Activated T-cell treated with anti-CD3 and anti-CD28 coated beads, Interleukin-2, amount 50 U/mL, for 4 hours (primary cell): ENCODE measurements around the gene MED4. TPM values are rescaled to one million over a fixed set of nuclear protein-coding genes. Genes with fewer than 3 reads are reported as not detected.

Experiments used
- ATAC-seq, 2 donors: fragments of 200-7000 bp; cut with Tn5 transposase; one replicate each; pipeline ENCODE4 v1.10.0; 2021
- DNase-seq: peaks from one replicate; pipeline ENCODE4 v3.0.0-alpha.2; 2020
- H3K27me3 Mint-ChIP-seq: one replicate; pipeline ENCODE4 v1.8.0; 2021; ENCODE audit warnings: low read depth, mixed read lengths
- H3K36me3 Mint-ChIP-seq: one replicate; pipeline ENCODE4 v1.8.0; 2022; ENCODE audit warnings: mixed read lengths; ENCODE audit not compliant: insufficient read depth
- H3K4me1 Mint-ChIP-seq: one replicate; pipeline ENCODE4 v1.8.0; 2021; ENCODE audit warnings: low read depth, mixed read lengths
- H3K4me3 Mint-ChIP-seq: one replicate; pipeline ENCODE4 v1.8.0; 2021; ENCODE audit warnings: mild to moderate bottlenecking, moderate library complexity, mixed read lengths
- H3K9me3 Mint-ChIP-seq: one replicate; pipeline ENCODE4 v1.8.0; 2021; ENCODE audit warnings: mixed read lengths
- total RNA-seq, 3 donors: library from RNA; stranded (reverse); gene quantifications; one replicate each; pipeline ENCODE4 v1.2.1, GENCODE V29; 2021

MED4 gene
- total RNA-seq, 3 donors from 2014 or later = 47.6 to 50.5 (median 47.7) TPM

- Mint-ChIP-seq H3K9me3 (no peaks in the 10 kb centered on the region), H3K4me1 (peaks cover 5% of the 10 kb centered on the region), H3K36me3 (no peaks in the 10 kb centered on the region), H3K27me3 (peaks cover 1% of the 10 kb centered on the region), H3K4me3 (no peak overlapping the region)
- ATAC-seq (peak; percentile 43 to 46), DNase-seq (no peak)
These were observed 18.2 kb upstream of the MED4 start for GRCh38 chr13:48112896-48113755.

DNA sequence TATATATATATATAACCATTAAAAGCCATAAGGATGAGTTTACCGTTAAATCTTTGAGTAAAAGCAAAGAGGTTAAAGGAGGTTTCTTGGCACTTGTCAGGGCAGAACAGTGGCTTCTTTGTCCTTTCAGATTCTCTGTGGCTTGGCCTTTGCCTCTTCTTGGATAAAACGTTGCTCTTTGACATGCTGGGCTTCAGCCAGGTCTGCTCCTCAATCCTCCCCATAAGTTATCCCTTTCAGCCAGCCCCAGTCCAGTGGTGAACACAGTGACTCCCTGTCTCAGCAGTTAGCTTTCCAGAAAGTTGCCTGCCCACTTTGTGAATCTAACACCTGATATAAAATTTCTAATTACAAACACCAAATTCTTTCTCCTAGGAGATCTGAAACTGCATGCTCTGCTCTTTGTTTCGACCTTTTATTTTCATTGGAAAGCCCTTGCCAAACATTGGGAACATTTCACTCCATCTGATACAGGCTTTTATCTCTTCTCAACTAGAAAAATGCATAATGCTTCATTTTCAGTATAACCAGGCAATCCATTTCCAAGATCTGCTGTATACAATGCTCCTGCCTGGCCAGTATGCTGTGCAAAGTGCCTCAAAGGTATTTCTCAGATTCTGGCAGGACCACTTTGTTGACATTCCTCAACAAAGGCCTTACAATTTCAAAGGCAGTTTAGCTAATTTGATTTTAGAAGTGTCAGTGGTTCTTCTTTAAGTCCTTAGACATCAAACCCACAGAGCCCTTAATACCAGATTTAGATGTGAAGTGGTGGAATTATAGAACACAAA is 16.2 kb upstream of the MED4 start:
- H3K9me3 Mint-ChIP-seq = no peaks in the 10 kb centered on the region
- ATAC-seq (no peak), DNase-seq (no peak)
- no peaks in the 10 kb centered on the region for H3K36me3 Mint-ChIP-seq
- H3K4me1 Mint-ChIP-seq = peaks cover 5% of the 10 kb centered on the region
- H3K4me3 Mint-ChIP-seq = no peak overlapping the region
- peaks cover 1% of the 10 kb centered on the region for H3K27me3 Mint-ChIP-seq

DNA sequence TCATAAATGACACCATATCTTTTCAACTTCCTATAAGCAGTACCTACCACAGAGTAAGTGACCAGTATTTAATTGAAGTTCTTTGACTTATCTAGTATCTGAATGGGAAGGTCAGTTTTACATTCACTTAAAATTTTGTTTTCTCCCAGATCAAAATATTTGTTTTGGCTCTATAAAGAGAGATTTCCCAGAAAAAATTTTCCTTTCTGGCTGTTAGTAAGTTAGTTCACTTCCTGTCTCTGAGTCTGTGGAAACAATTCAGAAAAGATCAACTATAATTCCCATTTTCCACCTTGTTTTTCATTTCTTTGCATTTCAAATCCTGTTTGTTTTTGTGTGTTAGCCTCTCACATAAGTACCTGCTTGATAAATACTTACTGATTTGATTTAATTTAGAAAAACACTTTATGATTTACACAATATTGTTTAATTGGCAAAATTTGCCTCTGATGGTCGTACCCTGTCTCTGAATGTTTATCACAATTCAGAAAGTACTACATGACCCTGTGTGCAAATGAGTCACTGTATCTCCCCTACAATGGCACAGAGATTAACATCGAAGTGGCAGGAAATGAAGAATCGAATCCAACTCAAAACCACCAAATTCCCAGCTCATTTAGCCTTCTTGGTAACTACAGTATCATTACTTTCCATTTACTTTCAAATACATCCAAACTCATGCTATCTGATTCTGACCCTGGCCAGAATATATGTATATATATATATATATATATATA is 15.4 kb upstream of the MED4 start:
- Mint-ChIP-seq H3K4me3 (no peak overlapping the region), H3K4me1 (peaks cover 5% of the 10 kb centered on the region), H3K27me3 (peaks cover 4% of the 10 kb centered on the region), H3K36me3 (no peaks in the 10 kb centered on the region), H3K9me3 (no peaks in the 10 kb centered on the region)
- DNase-seq = no peak
- ATAC-seq = no peak

- Mint-ChIP-seq H3K9me3 (no peaks in the 10 kb centered on the region), H3K27me3 (peaks cover 2% of the 10 kb centered on the region), H3K4me1 (peaks cover 2% of the 10 kb centered on the region), H3K36me3 (no peaks in the 10 kb centered on the region), H3K4me3 (no peak overlapping the region)
- DNase-seq = no peak
- no peak for ATAC-seq
These were observed 13.2 kb upstream of the MED4 start for GRCh38 chr13:48108106-48108505.

DNA sequence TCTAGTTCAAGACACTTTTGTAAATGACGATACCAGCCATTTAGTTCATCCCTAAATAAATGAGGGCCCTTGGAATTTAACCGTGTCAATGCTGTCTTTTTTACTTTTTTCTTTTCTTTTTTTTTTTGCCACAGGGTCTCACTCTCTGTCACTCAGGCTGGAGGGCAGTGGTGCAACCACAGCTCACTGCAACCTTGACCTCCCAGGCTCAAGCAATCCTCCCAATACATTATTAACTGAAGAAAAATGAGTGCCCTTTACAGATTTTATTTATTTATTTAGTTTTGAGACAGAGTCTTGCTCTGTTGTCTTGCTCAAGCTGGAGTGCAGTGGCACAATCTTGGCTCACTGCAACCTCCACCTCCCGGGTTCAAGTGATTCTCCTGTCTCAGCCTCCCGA is 2.9 kb upstream of the MED4 start:
- ATAC-seq (no peak), DNase-seq (no peak)
- peaks cover 3% of the 10 kb centered on the region for H3K9me3 Mint-ChIP-seq
- H3K4me3 Mint-ChIP-seq = no peak overlapping the region
- H3K27me3 Mint-ChIP-seq = no peaks in the 10 kb centered on the region
- peaks cover 17% of the 10 kb centered on the region for H3K4me1 Mint-ChIP-seq
- no peaks in the 10 kb centered on the region for H3K36me3 Mint-ChIP-seq

DNA sequence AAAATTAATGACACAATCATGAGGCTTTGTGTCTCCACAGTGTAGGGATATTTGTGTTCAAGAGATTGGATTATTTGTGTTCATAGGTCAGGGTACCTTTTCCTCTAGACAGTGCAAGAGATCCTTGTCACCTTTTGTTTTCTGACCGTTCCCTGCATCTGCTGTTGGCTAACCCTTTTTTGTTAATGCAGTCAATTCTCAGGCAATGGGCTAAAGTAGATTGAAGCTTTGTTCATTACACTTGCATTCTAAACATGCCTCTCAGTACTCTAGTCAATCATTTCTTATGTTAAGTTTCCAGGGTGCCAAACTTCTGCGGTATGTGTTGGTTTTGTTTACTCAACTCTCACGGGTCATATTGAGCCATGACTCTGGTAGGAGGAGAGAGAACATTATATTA is 1.8 kb upstream of the MED4 start:
- peaks cover 3% of the 10 kb centered on the region for H3K9me3 Mint-ChIP-seq
- peaks cover 27% of the 10 kb centered on the region for H3K4me1 Mint-ChIP-seq
- H3K4me3 Mint-ChIP-seq = no peak overlapping the region
- peaks cover 1% of the 10 kb centered on the region for H3K36me3 Mint-ChIP-seq
- no peak for ATAC-seq
- no peaks in the 10 kb centered on the region for H3K27me3 Mint-ChIP-seq
- DNase-seq = no peak

DNA sequence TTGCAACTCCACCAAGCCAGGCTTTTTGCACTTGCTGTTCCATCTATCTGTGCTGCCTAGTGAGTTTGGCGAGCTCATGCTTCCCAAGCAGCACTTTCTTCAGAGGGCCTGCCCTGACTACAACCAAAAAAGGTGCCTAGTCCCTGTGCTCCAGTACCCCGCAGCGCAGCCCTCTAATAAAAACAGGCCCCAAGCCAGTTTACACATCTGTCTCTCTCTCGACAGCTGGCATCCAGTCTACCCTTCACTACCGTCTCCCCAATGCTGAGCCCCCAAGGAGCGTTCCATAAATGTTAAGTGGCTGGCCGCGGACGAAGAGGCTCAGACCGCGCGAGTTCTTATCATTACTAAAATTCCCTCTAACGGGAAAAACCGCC is 512 bp downstream of the MED4 start:
- Mint-ChIP-seq H3K4me1 (peaks cover 40% of the 10 kb centered on the region), H3K4me3 (peak overlapping the region; percentile 97), H3K27me3 (no peaks in the 10 kb centered on the region), H3K9me3 (peaks cover 3% of the 10 kb centered on the region), H3K36me3 (peaks cover 3% of the 10 kb centered on the region)
- DNase-seq (no peak), ATAC-seq (peak; percentile 9 to 10)

GRCh38 chr13:48093588-48093987 is 1.3 kb downstream of the MED4 start:
- Mint-ChIP-seq H3K4me1 (peaks cover 47% of the 10 kb centered on the region), H3K27me3 (no peaks in the 10 kb centered on the region), H3K4me3 (peak overlapping the region; percentile 97), H3K36me3 (peaks cover 6% of the 10 kb centered on the region), H3K9me3 (peaks cover 3% of the 10 kb centered on the region)
- ATAC-seq (no peak), DNase-seq (no peak)

- H3K4me1 Mint-ChIP-seq = peaks cover 16% of the 10 kb centered on the region
- no peaks in the 10 kb centered on the region for H3K9me3 Mint-ChIP-seq
- H3K4me3 Mint-ChIP-seq = no peak overlapping the region
- H3K27me3 Mint-ChIP-seq = no peaks in the 10 kb centered on the region
- no peak for ATAC-seq
- no peak for DNase-seq
- peaks cover 18% of the 10 kb centered on the region for H3K36me3 Mint-ChIP-seq
These were observed 8.6 kb downstream of the MED4 start for GRCh38 chr13:48086272-48086671.

DNA sequence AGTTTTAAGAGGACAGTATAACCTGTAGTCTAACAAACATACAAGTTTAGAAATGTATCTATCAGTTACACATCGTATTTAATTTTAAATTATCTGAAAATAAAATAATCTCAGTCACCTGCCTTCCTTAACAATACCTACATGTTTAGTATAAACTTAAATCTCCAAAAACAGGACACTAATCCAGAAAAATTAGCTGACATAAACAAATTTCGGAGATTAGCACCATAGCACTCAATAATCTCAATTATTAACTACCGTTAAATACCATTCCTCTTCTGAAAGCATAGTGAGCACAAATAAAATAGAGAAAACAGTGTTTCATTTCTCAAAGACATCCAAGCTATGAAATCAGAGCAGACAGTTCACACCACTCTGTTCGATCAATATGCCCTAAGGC is 13.2 kb downstream of the MED4 start:
- ATAC-seq (no peak), DNase-seq (no peak)
- Mint-ChIP-seq H3K4me3 (no peak overlapping the region), H3K9me3 (no peaks in the 10 kb centered on the region), H3K27me3 (no peaks in the 10 kb centered on the region), H3K36me3 (peaks cover 36% of the 10 kb centered on the region), H3K4me1 (peaks cover 2% of the 10 kb centered on the region)

DNA sequence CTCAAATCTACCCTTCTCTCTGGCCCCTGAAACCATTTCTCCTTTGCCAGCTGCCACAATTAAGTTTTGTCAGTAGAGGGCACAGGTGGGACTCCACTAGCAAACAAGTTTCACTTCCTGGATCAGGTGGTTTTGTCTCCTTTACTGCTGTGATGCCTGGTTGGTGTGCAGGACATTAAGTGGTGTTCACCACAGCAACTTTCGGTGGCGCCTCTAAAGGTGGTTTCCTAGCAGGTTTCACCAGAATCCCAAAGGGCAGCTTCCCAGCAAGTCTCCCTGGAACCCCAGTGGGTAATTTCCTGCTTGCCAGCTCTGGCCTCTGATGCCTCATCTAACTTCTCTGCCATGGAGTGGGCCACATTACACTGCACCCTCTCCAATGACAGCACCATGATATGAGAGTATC is 16.6 kb downstream of the MED4 start:
- H3K36me3 Mint-ChIP-seq = peaks cover 53% of the 10 kb centered on the region
- no peak overlapping the region for H3K4me3 Mint-ChIP-seq
- no peaks in the 10 kb centered on the region for H3K27me3 Mint-ChIP-seq
- H3K4me1 Mint-ChIP-seq = peaks cover 2% of the 10 kb centered on the region
- ATAC-seq (peak; percentile 38 to 60), DNase-seq (no peak)
- H3K9me3 Mint-ChIP-seq = no peaks in the 10 kb centered on the region

- DNase-seq (no peak), ATAC-seq (no peak)
- peaks cover 2% of the 10 kb centered on the region for H3K4me1 Mint-ChIP-seq
- H3K36me3 Mint-ChIP-seq = peaks cover 66% of the 10 kb centered on the region
- H3K4me3 Mint-ChIP-seq = no peak overlapping the region
- no peaks in the 10 kb centered on the region for H3K27me3 Mint-ChIP-seq
- peaks cover 4% of the 10 kb centered on the region for H3K9me3 Mint-ChIP-seq
These were observed 20.9 kb downstream of the MED4 start for GRCh38 chr13:48074006-48074405.

DNA sequence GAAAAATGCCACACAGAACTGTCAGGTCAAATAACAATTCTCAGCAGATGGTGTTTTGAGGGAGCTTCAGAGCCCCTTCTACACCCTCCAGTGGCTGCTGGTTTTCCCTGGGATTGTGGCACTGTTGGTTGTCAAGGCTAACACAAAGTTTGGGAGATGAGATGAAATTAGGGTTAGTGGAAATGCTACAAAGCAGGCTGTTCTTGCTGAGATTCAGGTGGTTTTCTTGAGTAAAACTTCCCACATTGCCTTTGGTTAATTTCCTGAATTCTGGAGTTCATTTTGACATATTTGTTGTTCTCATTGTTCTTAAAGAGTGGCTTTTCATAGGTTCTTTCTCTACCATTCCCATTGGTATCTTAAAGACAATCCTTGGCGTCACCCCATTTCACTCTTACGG is 22.1 kb downstream of the MED4 start:
- peaks cover 68% of the 10 kb centered on the region for H3K36me3 Mint-ChIP-seq
- ATAC-seq (no peak), DNase-seq (no peak)
- H3K27me3 Mint-ChIP-seq = no peaks in the 10 kb centered on the region
- no peak overlapping the region for H3K4me3 Mint-ChIP-seq
- no peaks in the 10 kb centered on the region for H3K4me1 Mint-ChIP-seq
- peaks cover 4% of the 10 kb centered on the region for H3K9me3 Mint-ChIP-seq

DNA sequence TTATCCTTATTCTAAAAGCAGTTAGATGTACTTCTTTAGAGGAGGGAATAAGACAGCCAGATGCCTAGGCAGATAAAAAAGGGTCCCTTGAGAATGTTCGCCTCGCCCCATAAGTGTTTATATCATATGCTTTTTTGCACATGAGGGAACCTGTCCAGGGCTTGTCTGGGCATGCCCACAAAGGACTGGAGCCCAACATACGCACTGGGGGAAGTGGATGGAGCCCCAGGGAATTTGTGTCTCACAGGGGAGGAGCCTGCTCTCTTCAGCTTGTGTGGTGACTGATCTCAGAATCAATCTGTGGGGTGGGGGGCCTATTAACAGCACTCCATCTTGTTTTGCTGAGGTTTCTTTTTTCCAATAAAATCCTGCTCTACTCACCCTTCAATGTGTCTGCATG is 22.6 kb downstream of the MED4 start:
- Mint-ChIP-seq H3K36me3 (peaks cover 72% of the 10 kb centered on the region), H3K4me3 (no peak overlapping the region), H3K9me3 (peaks cover 4% of the 10 kb centered on the region), H3K4me1 (no peaks in the 10 kb centered on the region), H3K27me3 (no peaks in the 10 kb centered on the region)
- ATAC-seq (no peak), DNase-seq (no peak)
